ENCODE data around the gene DHRS13. TPM values are rescaled to one million over a fixed set of nuclear protein-coding genes. Genes with fewer than 3 reads are reported as not detected.
"Not testable (repeated sequence)": the region's sequence is repeated elsewhere in the genome, so short reads cannot be mapped to it uniquely, and the experiment has no call there.

The DHRS13 gene
- total RNA-seq, 1 donor from 2014 or later, result 9.6 TPM

DNA sequence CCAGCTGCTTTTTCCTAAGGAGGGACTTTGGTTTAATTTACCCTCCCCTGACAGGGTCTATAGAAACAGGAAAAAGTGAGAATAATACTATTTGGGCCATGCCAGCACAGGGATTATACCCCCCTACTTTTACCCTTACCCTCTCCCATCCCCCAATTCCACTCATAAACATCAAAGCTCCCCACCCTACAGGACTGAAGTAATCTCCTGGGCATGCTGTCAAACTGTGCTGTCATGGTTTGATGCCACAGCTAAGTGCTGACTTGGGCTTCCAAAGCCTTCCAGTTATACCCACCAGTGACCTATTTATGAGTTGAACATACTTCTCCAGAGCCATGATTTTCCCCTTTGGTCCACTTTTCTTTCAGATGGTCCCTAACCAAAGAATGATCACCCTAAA is 35.7 kb upstream of the DHRS13 start:
- ATAC-seq, result no peak
- no peak for DNase-seq (ENCODE audit: low spot score)
- intact Hi-C loops (cut with DNase I), result no loop called here

DNA sequence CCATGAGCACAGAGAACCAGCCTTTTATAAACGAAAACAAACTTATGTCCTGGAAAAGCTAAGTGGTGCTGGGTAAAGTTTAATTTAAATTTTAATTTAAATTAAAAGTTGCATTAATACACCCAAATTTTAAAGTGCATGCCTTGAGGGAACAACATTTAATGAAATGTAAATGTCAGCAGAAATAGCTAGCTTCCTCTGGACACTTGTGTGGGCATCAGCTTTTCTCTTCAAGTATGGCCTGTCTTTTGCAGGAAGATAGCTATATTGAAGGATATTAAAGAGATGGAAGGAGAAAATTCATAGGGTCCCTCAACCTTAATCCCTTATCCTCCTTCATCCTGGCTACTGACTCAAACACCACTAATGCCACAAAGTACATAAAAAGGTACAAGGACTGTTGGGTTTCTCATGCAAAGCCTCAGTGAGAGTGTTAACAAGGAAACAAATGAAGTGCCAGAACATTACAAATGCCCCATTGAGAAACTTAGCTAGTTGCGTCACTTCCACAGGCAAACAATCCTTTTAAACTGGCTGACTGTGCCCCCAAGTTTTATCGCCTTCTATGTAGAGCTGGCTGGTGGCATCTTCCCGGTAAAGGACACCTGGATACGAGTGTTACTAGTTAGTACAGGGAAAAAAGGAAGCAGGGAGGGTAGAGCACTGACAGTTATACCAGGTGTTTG is 34.3 kb upstream of the DHRS13 start:
- intact Hi-C loops (cut with DNase I), result no loop called here
- ATAC-seq, result peak; percentile 77
- no peak for DNase-seq (ENCODE audit: low spot score)

GRCh38 chr17:28935744-28936460 is 33.0 kb upstream of the DHRS13 start:
- intact Hi-C loops (cut with DNase I), result no loop called here
- ATAC-seq (no peak), DNase-seq (ENCODE audit: low spot score) (no peak)

GRCh38 chr17:28934508-28934907 is 31.6 kb upstream of the DHRS13 start:
- ATAC-seq; intact Hi-C loops (cut with DNase I); DNase-seq (ENCODE audit: low spot score): not testable (repeated sequence)

GRCh38 chr17:28929787-28930186 is 26.9 kb upstream of the DHRS13 start:
- ATAC-seq (no peak), DNase-seq (ENCODE audit: low spot score) (no peak)
- intact Hi-C loops (cut with DNase I), result no loop called here

- intact Hi-C loops (cut with DNase I), result no loop called here
- DNase-seq (ENCODE audit: low spot score), result no peak
- ATAC-seq, result no peak
Observed at GRCh38 chr17:28928061-28928460, 25.2 kb upstream of the DHRS13 start.

DNA sequence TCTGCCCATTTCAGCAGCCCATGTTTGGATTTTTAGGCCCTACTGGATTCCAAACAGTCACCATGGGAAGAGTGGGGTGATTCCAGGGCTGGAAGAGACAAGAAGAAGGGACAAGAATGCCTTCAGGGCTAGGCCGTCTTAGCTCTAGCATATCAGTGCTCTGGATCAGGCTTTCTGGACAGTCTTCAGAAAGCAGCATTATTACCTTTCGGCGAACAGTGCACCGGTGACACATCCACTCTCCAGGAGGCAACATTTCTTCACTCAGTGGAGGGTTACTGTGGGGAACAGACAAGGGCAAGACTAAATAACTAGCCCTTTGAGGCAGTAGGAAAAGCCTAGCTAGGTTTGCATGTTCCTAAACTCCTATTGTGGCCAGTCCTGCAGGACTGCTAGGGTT is 23.9 kb upstream of the DHRS13 start:
- DNase-seq (ENCODE audit: low spot score) (no peak), ATAC-seq (no peak)
- intact Hi-C loops (cut with DNase I), result no loop called here

GRCh38 chr17:28926366-28926765 is 23.5 kb upstream of the DHRS13 start:
- no peak for DNase-seq (ENCODE audit: low spot score)
- intact Hi-C loops (cut with DNase I), result no loop called here
- no peak for ATAC-seq

GRCh38 chr17:28925912-28926365 is 23.1 kb upstream of the DHRS13 start:
- DNase-seq (ENCODE audit: low spot score), result no peak
- intact Hi-C loops (cut with DNase I), result no loop called here
- peak; percentile 48 for ATAC-seq

GRCh38 chr17:28920201-28920600 is 17.3 kb upstream of the DHRS13 start:
- intact Hi-C loops (cut with DNase I), result no loop called here
- no peak for ATAC-seq

DNA sequence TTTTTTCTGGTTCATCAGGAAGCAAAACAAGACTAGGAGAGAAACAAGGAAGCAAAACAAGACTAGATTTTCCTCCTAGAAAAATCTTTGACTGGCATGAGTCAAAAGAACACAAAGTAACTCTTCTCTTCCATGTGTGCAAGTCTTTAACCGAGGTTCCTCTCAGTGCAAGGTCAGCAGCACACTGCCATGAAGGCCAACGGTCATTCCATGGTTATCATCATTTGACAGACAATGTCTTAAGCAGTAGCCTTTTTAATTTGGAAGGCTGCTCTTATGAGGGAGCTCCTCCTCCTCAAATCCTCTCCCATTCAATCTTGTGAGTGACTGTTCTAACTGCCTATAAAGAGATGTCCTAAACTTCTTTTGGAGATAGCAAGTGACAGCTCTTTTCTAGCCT is 15.4 kb upstream of the DHRS13 start:
- intact Hi-C loops (cut with DNase I), result no loop called here

More at GRCh38 chr17:28920201-28920600, 17.3 kb upstream of the DHRS13 start:
- no peak for DNase-seq (ENCODE audit: low spot score)

DNA sequence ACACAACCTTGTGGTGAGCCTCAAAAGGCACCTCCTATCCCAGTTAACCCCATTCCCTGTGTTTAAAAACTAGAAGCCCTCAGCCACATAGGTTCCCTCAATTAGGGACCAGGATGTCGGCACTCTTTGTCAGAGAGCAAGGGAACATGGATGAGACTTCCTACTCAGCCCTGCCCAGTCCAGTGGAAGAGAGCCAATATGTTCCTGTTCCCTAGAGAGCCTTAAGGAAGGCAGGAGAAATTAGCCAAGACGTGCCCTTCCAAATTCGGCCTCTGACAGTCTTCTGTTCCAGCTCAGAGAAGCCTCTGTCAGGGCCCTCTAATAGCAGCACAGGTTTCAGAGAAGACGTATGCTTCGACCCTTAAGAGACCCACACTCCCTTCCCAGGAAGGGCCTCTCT is 14.6 kb upstream of the DHRS13 start:
- DNase-seq (ENCODE audit: low spot score), result no peak
- peak; percentile 37 for ATAC-seq
- intact Hi-C loops (cut with DNase I), result no loop called here

More for the DNA sequence above, 15.4 kb upstream of the DHRS13 start:
- no peak for ATAC-seq
- DNase-seq (ENCODE audit: low spot score), result no peak

DNA sequence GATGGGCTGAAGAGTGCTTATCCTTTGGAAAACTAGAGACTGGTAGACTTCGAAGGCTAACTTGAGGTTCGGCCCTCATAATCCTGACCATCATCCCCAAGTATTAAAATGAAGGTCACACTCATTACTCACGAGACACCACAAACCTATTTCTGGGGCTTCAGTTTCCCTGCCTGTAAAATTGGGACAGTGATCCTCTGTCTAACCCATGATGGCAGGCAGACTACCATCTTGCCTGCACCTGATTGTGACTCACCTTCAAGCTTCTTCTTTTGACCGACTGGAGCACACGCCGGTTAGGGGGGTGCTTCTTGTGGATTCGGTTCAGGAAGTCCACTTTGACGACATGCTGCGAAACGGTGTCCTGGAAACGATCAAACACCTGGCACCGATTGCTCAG is 14.2 kb upstream of the DHRS13 start:
- DNase-seq (ENCODE audit: low spot score) (no peak), ATAC-seq (no peak)
- intact Hi-C loops (cut with DNase I), result no loop called here

- intact Hi-C loops (cut with DNase I), result no loop called here
- ATAC-seq, result peak; percentile 67
- DNase-seq (ENCODE audit: low spot score), result no peak
Observed at GRCh38 chr17:28916302-28916934, 13.5 kb upstream of the DHRS13 start.

- DNase-seq (ENCODE audit: low spot score) (no peak), ATAC-seq (no peak)
- intact Hi-C loops (cut with DNase I), result no loop called here
Observed at GRCh38 chr17:28912938-28913333, 10.1 kb upstream of the DHRS13 start.

- intact Hi-C loops (cut with DNase I), result no loop called here
- DNase-seq (ENCODE audit: low spot score), result no peak
- no peak for ATAC-seq
Observed at GRCh38 chr17:28912281-28912937, 9.5 kb upstream of the DHRS13 start.

DNA sequence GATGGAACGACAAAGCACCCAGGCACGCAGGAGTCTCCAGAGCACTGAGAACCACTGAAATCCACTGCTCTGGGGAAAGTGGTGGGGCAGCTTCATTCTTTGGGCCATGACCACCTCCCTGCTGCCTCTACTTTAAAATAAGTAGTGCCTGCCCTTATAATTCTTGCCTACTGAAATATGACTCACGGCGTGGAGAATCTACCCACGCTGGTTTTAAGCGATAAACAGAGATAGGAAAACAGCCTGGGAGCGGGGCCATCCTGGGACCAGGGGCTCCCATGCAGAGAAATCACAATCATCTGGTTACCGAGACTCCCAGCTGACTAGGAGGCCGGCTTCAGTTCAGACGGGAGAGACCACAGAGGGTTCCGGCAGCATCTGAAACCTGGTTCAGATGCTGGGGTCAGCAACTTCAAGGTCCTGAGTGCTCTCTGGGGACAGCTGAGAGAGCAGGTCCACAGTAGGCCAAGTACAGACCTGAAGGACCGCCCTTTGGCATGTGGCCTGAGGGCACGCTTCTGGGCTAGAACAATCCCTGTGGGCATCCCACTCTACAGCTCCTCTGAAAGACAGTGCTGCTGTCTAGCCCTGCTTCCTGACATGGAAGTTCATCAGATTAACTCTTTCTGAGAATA is 8.6 kb upstream of the DHRS13 start:
- no peak for ATAC-seq
- intact Hi-C loops (cut with DNase I), result no loop called here

GRCh38 chr17:28910534-28910933 is 7.7 kb upstream of the DHRS13 start:
- ATAC-seq, result no peak
- intact Hi-C loops (cut with DNase I), result no loop called here
- DNase-seq (ENCODE audit: low spot score), result no peak

More for the DNA sequence above, 8.6 kb upstream of the DHRS13 start:
- DNase-seq (ENCODE audit: low spot score), result no peak

GRCh38 chr17:28908640-28909167 is 5.8 kb upstream of the DHRS13 start:
- peak; percentile 84 for ATAC-seq
- intact Hi-C loops (cut with DNase I), result loop anchor here (5.0 kb wide), 1 partner anchor 146 kb away; no protein-coding TSS in a partner anchor
- peak; percentile 71 for DNase-seq (ENCODE audit: low spot score)
